GM04503 (cell line): ENCODE results near the gene SERPINB6.
"Not testable (repeated sequence)": the region's sequence is repeated elsewhere in the genome, so short reads cannot be mapped to it uniquely, and the experiment has no call there.

Source experiments
- DNase-seq: peaks from one replicate; pipeline ENCODE4 v3.0.0-alpha.2; 2012; ENCODE audit warnings: low read depth

Gene SERPINB6

GRCh38 chr6:2938632-2939083 lies 32.7 kb downstream of the SERPINB6 start:
- no peak for DNase-seq

DNA sequence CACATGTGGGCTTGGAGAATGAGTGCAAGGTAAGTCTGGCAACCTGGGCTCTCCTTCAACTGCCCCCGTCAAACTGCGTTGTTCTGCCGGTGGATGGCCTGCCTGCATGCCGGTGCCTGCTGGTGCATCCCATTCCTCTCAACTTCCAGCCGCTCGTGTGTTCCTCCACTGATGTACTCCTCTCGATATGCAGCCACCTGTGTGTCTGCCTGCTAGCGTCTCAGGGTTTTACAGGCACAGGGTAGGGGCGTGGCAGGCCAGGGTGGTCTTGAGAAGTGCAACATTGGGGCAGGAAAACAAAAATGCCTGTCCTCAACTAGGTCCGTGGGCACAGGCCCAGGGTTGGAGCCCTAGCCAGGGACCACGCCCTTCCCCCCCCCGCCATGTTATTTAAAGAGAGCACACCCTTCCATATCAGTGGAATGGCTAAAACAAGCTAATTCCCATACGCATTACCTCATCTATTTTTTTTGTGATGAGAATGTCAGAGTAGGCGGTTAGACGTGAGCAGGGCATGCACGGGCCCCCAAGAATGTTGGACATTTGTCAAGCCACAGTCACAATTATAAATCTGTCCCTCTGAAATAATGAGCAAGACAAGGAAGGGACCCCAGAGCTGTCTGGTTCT lies 33.2 kb downstream of the SERPINB6 start:
- no peak for DNase-seq

GRCh38 chr6:2937627-2938003 lies 33.8 kb downstream of the SERPINB6 start:
- no peak for DNase-seq

DNA sequence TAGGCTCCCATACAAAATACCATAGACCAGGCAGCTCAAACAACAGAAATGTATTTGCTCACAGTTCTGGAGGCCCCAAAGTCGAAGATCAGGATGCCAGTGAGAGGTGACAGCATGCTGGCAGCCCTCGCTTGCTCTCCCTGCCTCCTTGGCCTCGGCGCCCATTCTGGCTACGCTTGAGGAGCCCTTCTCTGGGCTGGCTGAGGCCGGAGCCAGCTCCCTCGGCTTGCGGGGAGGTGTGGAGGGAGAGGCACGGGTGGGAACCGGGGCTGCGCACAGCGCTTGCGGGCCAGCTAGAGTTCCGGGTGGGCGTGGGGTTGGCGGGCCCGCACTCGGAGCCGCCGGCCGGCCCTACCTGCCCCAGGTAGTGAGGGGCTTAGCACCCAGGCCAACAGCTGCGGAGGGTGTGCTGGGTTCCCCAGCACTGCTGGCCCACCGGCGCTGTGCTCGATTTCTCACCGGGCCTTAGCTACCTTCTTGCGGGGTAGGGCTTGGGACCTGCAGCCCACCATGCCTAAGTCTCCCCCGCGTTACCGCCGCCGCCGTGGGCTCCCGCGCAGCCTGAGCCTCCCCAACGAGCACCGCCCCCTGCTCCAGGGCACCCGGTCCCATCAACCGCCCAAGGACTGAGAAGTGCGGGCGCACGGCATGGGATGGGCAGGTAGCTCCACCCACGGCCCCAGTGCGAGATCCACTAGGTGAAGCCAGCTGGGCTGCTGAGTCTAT lies 35.6 kb downstream of the SERPINB6 start:
- no peak for DNase-seq

DNA sequence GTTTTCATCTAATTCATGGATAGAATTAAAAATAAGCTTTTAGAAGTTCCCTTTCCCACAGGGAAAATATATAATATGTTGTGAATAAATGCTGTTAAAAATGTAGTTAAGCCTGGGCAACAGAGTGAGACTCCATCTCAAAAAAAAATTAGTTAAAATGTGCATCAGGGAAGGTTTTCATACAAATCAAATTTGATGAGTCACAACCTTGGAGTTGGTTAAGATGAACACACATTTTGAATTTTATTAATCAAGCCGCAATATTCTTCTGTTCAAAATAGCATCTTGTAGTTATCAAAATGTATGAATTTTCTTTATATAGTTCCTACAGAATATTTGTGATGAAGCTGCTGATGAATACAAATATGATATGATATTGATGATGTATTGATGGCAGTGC lies 37.3 kb downstream of the SERPINB6 start:
- no peak for DNase-seq

GRCh38 chr6:2932911-2933310 lies 38.5 kb downstream of the SERPINB6 start:
- not testable (repeated sequence) for DNase-seq

- no peak for DNase-seq
These were observed 39.2 kb downstream of the SERPINB6 start for GRCh38 chr6:2931970-2932748.

DNA sequence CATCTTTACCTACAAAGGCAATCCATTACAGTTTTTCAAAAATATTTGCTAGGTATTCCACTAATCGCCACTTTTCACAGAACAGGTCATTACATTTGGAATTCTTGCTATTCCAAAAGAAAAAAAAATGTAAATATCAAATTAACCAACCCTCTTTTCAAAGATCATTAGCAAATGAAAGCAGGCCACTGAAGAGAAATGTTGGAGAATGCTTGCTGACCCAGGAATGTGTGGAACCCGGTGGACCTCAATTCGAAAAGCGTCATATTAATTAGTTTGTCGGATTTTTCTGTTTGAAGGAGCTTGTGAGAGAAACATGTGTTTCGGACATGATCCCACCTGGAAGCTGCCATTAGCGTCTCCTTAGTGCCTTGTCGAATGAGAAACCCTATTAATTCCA lies 40.3 kb downstream of the SERPINB6 start:
- no peak for DNase-seq

GRCh38 chr6:2927931-2928330 lies 43.4 kb downstream of the SERPINB6 start:
- not testable (repeated sequence) for DNase-seq

DNA sequence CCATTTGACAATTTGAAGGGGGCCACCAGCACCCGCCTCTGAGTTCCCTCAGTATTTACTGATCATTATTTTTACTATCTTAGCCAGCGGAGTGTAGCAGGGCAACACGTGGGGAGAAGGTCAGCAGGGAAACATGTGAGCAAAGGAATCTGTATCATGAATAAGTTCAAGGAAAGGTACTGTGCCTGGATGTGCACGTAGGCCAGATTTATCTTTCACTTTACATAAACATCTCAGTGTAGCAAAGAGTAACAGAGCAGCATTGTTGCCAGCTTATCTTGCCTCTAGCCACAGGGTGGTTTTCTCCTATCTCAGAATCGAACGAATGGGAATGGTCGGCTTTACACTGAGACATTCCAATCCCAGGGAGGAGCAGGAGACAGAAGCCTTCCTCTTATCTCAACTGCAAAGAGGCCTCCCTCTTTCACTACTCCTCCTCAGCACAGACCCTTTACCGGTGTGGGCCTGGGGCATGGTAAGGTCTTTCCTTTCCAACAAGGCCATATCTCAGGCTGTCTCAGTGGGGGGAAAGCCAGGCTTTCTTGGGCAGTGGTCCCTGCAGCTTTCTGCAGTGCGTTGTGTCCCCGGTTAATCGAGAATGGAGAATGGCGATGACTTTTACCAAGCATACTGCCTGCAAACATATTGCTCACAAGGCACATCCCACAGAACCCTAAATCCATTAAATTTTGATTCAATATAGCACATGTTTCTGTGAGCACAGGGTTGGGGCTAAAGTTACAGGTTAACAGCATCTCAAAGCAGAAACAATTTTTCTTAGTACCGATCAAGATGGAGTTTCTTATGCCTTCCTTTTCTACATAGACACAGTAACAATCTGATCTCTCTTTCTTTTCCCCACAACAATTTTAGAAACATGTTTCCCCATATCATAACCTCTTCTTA lies 45.3 kb downstream of the SERPINB6 start:
- not testable (repeated sequence) for DNase-seq

DNA sequence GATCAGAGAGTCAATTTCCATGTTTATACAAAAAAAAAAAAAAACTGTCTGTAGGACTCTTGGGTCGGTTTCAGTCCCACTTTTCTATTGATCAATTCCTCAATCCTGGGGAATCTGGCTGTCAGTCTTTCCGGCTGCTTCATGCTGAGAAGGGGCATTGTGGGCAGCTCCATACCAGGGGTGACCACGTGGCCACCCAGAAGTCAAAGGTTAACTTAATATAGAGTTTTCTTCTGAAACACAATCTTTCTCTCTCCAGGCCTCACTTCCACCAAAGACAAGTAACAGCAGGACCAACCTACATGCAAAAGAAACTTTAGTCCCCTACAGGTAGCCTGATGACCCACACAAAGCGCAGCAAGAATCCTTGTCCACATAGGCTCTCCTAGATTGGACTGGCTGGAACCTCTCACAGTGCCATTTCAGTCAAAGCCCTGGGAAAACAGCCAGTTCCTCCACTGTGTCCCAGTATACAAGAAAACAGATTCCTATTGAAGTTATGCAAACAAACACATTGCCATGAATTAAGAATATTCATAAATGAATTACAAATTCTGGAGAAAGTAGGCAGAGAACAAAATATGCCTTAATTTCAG lies 49.7 kb downstream of the SERPINB6 start:
- no peak for DNase-seq

DNA sequence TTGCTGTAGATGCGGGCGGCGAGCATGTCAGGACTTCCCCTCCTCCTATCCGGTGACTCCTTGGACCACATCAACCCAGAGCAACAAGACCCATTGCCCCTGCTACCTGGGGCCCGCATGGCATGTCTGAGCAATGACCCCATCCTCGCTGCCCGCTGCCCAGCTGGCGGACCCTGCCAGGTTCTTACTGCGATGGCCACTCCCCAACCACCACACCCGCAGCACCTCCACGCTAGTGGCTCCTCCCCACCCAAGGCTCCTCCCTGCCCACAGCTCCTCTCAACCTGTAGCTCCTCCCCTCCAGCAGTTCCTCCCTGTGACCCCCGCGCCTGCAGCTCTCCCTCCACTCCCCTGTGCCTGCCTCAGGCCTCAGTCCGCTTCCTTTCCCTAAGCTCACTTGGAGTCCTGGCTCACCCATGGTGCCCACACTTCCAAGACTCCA lies 50.7 kb downstream of the SERPINB6 start:
- DNase-seq, result no peak

DNA sequence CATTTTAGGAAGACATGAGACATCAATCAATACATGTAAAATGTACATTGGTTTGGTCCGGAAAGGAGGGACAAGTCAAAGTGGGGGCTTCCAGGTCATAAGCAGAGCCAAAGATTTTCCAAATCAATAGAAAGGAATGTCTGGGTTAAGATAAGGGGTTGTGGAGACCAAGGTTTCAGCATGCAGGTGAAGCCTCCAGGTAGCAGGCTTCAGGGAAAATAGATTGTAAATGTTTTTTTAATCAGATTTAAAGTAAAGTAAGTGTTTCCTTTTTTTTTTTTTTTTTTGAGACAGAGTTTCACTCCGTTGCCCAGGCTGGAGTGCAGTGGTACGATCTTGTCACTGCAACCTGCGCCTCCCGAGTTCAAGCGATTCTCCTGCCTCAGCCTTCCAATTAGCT lies 51.5 kb downstream of the SERPINB6 start:
- no peak for DNase-seq

GRCh38 chr6:2919401-2919800 lies 52.0 kb downstream of the SERPINB6 start:
- no peak for DNase-seq

DNA sequence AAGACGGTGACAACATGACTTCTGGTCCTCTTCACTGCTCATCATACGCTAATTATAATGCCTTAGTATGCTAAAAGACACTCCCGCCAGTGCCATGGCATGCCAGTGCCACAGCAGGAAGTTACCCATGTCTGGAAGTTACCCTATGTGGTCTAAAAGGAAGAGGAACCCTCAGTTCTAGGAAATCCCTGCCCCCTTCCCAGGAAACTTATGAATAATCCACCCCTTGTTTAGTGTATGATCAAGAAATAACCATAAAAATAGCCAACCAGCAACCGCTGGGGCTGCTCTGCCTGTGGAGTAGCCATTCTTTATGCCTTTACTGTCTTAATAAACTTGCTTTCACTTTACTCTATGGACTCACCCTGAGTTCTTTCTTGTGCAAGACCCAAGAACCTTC lies 52.4 kb downstream of the SERPINB6 start:
- DNase-seq, result no peak

DNA sequence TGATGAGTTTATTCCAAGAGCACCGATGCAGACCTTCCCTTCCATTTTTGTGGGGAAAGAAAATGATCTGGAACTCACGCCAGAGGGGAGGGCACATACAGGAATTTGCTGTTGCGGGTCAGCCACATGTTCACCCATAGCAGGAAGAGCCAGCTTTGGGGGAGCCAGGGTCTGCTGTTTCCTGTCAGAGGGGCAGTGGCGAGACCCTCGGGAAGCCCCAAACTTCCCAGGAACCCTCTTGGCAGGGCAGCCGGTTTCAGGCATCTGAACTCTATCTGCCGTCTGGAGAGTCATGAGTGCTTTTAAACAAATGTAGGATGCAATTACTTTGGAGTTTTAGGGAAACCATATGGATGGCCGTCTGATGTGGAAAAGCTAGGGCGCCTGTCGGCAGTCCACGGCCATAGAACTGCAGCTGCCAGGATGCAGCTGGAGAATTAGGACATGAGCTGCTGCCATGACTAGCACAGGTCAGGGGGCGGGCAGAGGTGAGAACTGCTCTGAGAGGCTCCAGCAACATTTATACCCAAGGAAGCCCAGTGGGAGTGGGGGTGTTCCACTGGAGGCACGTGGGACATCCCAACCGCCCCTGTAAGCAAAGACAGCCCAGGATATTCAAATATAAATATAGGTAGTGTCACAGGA lies 53.4 kb downstream of the SERPINB6 start:
- DNase-seq, result no peak

DNA sequence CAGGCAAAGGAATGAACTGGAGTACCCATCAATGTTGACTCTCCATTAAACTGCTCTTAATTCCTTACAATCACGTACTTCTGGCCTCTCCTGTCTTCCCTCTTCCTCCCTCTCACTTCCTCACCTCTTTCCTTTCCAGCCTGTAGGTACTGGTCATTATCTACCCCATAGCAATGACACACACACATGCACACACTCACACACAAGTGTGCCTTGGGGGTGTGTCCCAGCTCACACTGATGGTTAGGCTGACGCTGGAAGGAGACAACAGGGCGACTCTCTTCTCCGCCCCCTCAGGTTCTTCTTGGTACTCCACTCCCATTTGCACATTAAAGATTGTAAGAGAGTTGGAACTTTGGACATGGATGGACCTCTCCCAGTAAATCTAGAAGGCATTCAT lies 54.3 kb downstream of the SERPINB6 start:
- no peak for DNase-seq

- DNase-seq, result no peak
These were observed 55.0 kb downstream of the SERPINB6 start for GRCh38 chr6:2916158-2916925.

- DNase-seq, result no peak
These were observed 56.2 kb downstream of the SERPINB6 start for GRCh38 chr6:2915150-2915549.

DNA sequence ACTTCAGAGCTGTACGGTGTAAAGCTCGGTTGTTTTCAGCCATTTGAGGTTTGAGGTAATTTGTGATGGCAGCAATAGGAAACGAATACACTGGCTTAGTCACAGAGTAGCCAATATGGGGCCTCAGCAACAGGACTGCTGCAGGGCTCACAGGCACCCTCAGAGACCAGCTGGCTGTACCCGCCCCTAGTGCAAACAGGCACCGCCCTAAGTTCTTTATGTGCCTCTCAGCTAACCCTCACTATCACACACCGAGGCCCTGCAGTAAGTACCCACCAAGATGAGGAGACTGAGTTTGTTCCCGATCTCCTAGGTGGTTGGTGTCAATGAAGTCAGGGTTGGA lies 57.1 kb downstream of the SERPINB6 start:
- no peak for DNase-seq
